ENCODE measurements around the gene RC3H1.
"Not testable (repeated sequence)": the region's sequence is repeated elsewhere in the genome, so short reads cannot be mapped to it uniquely, and the experiment has no call there.

RC3H1 gene

DNA sequence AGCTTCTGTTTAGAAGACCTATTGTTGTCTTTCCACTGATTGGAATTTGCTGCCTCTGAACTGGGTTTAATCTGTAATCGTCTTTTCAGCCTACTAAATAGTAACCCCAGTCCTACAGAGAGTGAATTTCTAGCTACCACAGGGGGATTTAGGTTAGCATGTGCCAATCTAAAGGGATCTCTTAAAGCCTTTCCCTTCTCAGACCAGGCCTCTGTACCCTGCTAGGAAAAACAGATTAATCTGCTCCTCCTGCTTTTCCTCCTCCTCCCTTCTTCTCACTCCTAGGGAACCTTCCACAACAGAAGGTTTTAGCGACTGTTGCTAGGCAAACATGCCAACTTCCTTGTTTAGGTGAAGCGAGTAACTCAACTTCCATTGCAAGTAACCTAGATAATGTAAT, 1.3 kb upstream of the RC3H1 start:
- DNase-seq = peak; percentile 52

DNA sequence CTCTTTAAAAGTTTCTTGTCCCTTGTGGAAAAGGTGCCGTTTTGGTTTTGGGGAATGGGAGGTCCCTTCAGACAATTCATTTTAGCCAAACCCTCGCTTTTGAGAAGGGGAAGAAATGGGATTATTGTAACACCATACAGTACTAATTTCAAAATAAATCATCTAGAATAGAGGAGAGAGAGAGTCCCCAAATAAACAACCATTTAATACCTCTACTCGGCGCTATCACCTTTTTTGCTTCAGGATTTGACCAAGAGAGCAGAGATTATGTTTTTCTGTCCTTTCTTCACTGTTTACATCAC, 770 bp upstream of the RC3H1 start:
- no peak for DNase-seq

DNA sequence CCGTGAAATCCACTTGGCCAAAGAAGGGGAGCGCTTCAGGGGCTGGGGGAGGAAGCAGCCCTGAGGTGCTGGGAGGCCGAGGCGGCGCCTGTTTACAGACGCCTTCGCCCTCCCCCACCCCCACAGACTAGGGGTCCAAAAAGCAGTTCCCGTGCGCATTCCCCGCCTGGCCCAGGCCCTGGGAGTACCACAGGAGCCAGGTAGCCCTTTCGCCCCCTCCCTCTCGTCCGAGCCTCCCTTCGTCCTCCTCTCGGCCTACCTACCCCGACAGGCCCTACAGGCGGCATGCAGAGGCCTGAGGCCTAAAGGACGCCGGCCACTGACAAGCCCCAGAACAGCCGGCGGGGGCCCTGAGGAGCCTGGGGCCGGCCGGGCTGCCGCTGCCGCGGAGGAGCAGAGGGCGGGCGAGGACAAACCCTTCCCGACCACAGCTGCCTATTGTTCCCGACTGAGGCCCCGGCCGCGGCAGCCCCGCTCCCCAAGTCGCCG, 522 bp downstream of the RC3H1 start:
- peak; percentile 71 for DNase-seq

DNA sequence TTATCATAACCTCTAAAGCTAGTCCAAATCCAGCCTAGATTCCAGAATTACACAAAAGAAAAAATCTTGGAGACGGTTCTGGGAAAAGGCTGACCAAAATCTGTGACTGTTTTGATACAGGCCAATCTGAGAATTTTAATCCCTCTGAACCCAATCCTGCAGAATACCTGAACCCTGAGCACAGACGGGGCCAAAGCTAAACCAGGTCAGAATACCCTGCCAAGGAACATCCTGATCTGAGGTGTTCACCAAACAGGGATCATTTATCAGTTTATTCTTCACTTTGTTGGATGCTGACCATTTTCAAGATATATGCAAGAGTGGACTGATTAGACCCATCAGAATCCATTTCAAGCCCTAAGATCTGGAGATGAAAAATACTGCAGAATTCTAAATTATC, 3.6 kb downstream of the RC3H1 start:
- no peak for DNase-seq

DNA sequence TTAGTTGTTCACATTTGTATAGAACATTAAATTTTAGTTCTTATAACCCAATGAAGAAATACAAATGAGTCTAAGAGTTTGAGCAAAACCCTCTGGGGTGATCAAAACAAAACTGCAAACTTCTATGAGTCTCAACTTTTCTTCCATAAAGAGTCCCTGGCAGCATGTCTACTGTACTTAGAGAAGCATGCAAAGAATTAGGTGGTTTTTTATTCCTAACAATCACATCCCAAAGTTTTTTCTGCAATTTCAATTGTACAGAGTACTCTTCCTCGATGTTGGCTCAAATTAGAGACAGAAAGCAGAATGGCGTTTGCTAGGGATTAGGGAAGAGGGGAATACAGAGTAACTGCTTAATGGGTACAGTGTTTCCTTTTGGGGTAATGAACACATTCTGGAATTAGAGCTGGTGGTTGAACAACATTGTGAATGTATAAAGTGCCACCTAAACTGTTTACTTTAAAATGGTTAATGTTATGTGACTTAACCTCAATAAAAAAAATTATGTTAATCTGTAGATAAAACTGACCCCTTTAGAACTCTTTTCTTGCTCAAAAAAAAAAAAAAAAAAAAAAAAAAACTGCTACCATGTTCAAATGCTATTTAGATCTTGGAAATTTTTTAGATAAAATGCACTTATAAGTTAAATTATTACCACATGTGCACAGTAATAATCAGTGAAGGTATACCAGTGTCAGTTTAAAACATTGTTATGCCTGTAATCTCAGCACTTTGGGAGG, 4.8 kb downstream of the RC3H1 start:
- no peak for DNase-seq

DNA sequence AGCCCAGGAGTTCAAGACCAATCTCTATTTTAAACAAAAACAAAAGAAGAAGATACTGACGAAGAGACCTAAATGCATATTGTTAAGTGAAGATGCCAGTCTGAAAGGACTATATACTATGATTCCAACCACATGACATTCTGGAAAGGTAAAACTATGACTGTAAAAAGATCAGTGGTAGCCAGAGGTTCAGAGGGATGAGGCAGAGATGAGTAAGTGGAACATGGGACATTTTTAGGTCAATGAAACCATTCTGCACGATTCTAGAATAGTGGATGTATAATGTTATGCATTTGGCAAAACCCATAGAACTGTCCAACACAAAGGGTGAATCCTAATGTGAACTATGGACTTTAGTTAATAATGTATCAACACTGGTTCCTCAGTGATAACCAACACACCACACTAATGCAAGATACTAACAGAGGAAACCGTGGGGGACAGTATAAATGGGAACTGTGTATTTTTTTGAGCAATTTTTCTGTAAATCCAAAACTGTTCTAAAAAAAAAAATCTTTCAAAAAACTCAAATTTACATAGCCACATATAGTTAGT, 8.2 kb downstream of the RC3H1 start:
- no peak for DNase-seq

DNA sequence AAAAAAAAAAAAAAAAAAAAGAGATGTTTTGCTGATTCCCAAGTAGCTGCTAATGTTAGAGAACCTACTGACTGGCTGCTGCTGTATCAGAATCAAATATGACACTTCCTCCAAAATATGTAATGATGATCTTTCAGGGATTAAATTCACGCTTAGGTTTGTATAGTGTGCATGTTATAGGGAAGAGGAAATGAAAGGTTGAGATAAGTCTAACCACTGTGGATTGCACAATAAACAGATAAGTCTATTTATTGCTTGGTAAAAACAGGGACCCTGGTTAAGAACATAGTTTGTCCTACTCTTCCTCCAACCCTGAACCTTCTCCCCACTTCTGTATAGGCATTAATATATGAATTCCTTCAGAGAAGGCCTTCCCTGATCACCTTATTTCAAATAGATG, 13.2 kb downstream of the RC3H1 start:
- DNase-seq = peak; percentile 77

DNA sequence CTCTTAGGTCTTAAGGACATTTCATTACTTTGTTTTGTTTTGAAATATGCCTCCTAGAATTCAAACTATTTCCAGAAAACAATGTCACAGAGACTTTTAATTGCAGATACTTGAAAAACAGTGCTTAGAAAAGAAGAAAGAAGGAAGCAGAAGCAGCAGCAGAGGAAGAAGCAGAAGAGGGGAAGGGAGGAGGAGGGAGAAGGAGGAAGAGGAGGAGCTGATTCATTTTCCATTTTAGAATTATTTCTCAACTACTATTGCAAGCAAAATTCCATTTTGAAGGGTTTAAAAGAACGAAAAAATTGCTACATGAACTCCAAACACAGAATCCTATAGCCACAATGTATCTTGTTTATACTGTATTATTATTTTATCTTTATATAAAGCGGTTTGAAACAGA, 13.9 kb downstream of the RC3H1 start:
- DNase-seq = no peak

DNA sequence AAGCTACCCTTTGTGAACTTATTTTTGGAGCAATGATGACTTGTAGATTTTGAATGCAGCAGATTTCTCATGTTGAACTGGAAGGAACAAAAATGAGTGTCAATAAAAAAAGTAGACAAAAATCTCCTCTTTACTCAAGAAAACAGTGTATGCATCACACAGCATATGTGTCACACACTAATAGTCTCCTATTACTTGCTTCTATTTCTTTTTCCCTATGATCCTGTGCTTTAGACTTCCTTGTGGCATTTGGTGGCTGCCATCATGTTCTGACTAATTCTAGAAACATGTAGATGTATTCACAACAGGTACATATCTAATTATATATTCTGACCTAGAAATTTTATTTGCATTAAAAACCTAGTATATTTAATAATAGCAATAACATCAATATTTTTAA, 14.3 kb downstream of the RC3H1 start:
- no peak for DNase-seq

DNA sequence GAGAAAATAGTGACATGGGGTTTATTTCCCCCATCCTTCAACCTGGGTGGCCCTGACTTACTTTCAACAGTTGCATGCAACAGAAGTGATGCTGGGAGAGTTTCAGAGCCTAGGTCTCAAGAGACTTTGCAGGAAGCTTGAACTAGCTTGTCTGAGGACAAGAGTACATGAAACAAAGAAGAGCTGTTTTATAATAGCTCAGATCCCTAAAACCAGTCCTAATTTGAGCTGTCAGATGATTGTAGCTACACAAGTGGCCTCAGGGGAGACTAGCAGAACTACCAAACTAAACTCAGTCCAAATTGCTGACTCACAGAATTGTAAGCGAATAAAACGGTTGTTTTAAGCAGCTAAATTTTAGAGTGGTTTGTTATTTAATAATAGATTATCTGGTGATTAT, 17.1 kb downstream of the RC3H1 start:
- peak; percentile 26 for DNase-seq

DNA sequence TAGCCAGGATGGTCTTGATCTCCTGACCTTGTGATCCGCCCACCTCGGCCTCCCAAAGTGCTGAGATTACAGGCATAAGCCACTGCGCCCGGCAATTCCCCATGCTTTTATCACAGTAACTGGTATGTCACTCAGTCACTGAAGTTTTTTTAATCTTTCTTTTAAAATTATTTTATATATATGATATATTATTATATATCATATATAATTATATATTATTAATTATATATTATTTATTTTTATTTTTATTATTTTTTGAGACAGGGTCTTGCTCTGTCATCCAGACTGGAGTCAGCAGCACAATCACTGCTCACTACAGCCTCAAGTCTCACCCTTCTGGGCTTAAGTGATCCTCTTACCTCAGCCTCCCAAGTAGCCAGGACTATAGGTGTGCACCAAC, 18.3 kb downstream of the RC3H1 start:
- no peak for DNase-seq

DNA sequence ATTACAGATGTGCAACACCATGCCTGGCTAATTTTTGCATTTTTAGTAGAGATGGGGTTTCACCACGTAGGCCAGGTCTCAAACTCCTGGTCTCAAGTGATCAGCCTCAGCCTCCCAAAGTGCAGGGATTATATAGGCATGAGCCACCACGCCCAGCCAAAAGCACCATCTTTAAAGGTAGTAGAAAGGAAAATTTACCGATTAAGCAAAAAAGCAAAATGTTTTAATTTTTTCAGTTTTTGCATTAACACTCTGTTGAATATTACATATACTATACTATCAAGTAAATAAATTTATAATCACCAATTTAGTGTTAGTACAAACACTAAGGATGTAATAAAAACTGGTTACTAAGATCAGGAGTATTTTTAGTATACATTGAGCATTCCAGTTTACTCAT, 20.6 kb downstream of the RC3H1 start:
- DNase-seq = no peak

DNA sequence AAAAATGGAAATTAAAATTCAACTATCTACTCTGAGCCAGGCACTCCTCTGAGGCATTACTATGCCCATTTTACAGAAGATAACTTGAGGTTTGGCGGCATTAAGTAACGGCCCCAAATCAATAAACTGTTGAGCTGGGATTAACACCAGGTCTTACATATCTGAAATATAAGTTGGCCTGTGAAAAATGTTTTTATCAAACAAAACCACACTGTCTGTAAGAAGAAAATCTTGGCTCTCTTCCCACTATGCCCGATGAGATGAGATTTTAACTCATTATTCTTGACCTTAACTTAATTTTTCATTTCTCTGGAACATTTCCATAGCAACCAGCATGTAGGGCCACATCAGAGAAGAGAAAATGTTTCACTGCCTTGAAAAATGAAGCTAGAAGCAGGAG, 21.8 kb downstream of the RC3H1 start:
- DNase-seq = peak; percentile 78

DNA sequence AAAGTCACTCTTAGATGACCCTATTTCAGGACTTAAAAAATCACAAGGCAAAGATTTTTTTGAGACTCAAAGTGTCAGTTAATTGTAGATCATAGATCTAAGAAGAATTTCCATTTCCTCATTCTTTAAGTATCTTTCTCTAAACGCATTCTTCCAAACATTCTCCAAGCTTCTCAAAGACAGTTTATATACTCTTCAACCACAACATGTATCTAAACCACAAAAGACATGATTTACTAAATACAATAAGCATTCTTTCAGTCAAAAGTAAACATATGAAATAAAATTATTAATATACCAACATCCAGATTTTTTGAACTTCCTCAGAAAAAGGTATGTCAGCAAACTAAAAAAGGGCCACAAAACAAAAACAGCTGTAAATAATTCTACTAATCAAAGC, 24.4 kb downstream of the RC3H1 start:
- no peak for DNase-seq

DNA sequence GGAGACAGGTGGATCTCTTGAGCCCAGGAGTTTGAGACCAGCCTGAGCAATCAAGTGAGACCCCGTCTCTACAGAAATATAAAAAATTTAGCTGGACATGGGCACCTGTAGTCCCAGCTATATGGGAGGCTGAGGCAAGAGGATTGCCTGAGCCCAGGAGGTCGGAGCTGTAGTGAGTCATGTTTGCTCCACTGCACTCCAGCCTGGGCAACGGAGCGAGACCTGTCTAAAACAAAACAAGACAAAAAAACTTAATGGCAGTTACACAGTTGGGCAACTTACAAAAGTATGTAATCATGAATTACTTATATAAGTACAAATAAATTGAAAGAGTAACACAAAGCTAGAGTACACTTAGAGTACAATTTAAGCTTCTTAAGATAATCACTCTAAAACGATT, 25.2 kb downstream of the RC3H1 start:
- no peak for DNase-seq

DNA sequence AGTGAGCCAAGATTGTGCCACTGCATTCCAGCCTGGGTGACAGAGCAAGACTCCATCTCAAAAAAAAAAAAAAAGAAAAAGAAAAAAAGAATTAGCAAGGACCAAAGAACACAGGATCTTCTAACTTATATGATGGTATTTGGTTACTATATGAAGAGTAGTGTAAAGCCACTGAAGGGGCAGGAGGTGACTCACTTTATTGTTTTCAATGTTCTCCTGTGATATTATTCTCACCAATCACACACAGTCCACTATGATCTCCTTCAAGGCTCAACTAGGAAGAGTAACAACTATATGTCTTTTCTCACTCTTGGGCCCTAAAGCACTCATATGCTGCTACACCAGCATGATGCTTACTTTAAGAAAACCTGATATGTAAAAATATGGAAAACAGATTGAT, 26.7 kb downstream of the RC3H1 start:
- no peak for DNase-seq

DNA sequence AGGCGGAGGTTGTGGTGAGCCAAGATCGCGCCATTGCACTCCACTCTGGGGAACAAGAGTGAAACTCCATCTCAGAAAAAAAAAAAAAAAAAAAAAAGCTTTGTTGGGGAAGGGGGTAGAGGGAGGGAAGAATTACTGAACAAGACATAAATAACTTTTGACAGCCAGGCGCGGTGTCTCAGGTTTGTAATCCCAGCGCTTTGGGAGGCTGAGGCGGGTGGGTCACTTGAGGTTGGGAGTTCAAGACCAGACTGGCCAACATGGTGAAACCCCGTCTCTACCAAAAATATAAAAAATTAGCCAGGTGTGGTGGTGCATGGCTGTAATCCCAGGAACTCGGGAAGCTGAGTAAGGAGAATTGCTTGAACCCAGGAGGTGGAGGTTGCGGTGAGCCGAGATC, 28.2 kb downstream of the RC3H1 start:
- not testable (repeated sequence) for DNase-seq

DNA sequence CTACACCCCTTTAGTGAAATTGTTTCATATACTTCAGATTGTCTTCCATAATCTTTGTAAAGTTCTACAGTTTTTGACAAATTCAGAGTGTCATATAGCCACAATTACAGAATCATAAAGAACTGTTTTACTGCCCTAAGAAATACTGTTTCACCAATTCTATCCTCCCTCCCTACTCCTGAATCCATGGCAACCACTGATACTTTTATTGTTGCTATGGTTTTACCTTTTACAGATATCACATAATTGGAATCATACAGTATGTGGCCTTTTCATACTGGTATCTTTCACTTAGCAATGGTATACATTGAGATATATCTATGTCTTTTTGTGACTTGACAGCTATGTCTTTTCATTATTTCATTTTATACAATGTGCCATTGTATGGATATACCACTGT, 34.1 kb downstream of the RC3H1 start:
- DNase-seq = no peak

DNA sequence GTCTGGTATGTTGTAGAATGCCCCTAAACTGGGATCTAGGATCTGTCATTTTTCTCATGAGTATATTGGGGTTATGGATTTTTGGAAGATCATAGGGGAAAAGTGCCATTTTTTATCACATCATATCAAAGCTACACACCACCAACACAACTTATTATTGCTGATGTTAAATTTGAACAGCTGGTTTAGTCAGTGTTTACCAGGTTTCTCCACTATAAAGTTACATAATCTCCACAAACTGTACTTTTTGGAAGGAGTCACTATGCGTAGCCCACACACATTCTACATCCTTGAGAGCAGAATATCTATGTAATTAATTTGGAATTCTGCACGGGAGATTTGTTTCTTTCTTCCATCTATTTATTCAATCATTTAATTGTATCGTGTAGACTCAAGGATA, 35.2 kb downstream of the RC3H1 start:
- no peak for DNase-seq

DNA sequence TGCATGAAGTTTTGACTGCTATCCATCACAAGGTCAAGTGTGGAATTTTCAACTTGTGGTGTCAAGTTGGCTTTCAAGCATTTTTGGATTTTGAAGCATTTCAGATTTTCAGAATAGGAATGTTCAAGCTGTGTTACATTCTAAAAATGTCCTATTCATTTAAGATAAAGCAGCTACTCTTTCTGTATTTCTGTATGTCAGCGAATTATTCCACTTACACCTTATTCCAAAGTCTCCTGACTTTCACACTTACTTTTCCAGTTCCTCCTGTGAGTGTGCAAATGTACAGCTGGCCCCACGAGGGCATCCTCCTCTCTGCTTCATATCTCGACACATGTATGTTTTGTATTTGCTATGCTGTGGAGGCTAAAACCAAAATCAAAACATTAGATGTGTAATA, 51.9 kb downstream of the RC3H1 start:
- no peak for DNase-seq

DNA sequence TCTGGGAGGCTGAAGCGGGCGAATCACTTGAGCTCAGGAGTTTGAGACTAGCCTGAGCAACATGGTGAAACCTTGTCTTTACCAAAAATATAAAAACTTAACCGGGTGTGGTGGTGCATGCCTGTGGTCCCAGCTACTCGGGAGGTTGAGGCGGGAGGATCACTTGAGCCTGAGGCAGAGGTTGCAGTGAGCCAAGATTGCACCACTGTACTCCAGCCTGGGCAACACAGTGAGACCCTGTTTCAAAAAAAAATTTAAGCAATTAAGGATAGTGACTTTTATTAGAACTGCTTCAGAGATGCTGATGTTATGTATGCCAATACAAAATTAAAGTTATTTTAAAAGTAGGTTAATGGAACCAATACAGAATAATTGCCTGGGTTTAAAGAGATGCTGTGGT, 56.3 kb downstream of the RC3H1 start:
- not testable (repeated sequence) for DNase-seq

DNA sequence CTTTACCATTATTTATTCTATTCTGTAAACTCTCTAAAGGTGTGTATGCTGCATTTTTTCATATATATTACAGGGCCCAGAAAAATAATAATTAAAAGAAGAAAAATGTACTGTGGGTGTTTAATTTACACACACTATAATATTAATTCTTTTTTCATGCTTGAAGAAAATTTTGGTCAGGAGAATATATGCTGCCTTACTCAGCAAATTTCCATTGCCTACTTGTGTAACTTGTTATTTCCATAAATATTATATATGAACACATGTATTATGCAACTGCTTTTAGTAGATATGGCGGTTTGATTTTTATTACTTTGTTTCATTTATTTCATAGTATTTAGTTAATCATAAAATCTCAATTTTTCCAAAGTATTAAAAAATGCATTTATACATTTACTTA, 58.7 kb downstream of the RC3H1 start:
- no peak for DNase-seq

DNA sequence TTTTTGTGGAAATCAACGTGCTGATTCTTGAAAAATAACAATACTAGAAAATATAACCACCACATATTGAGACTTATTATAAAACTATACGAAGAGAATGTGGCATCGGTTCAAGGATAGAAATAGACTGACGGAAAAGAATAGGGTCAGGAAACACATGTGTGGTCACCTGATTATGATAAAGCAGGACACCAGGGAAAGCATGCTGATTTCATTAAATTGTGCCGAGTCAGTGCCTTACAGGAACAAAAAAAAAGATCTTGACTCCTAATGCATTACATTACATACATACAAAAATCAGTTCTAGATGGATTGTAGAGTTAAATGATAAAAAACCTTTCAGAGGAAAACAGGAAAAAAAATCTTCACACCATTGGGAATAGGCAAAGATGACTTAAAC, 61.5 kb downstream of the RC3H1 start:
- DNase-seq = peak; percentile 20

DNA sequence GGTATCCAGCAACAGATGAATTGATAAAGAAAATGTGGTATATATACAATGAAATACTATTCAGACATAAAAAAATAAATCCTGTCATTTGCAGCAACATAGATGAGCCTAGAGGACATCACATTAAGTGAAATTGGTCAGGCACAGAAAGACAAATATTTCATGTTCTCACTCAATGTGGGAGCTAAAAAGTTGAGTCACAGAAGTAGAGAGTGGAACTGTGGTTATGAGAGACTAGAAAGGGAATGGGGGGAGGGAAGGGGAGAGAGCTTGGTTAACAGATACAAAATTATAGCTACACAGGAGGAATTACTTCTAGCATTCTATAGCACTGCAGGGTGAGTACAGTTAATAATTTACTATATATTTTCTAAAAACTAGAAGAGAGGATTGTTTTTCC, 68.0 kb downstream of the RC3H1 start:
- DNase-seq = no peak

DNA sequence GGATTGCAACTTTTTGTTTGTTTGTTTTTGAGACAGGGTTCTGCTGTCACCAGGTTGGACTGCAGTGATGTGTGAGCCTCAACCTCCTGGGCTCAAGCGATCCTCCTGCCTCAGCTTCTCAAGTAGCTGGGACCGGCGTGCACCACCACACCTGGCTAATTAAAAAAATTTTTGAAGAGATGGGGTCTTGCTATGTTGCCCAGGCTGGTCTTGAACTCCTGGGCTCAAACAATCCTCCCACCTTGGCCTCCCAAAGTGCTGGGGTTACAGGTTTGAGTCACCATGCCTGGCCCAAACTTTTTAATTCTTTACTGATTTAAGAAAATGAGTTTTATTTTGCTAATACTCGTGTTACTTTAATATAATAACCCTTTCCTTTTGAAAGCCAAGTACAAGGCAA, 73.6 kb downstream of the RC3H1 start:
- no peak for DNase-seq

All from hematopoietic multipotent progenitor cell treated with erythropoietin and hydrocortisone succinate and interleukin-3 and kit ligand, for 6 days (in vitro differentiated cells).